H9 (cell line): ENCODE measurements around the gene MINAR1. TPM values are rescaled to one million over a fixed set of nuclear protein-coding genes. Genes with fewer than 3 reads are reported as not detected.

Source experiments
- DNase-seq: peaks from one replicate; pipeline ENCODE4 v3.0.0-alpha.2; 2017
- H2AFZ ChIP-seq: one replicate; pipeline ENCODE4 v1.6.1; 2013; ENCODE audit warnings: mild to moderate bottlenecking, low read length, control low read depth, moderate library complexity
- H2AK5ac ChIP-seq: 2 replicates; pipeline ENCODE4 v1.6.1; 2013; ENCODE audit warnings: low read length, control low read depth, mixed read lengths; ENCODE audit not compliant: insufficient read length
- H2BK120ac ChIP-seq: one replicate; pipeline ENCODE4 v1.6.1; 2013; ENCODE audit warnings: low read depth, mild to moderate bottlenecking, low read length, control low read depth, inconsistent platforms; ENCODE audit not compliant: poor library complexity, severe bottlenecking
- H2BK12ac ChIP-seq: 2 replicates; pipeline ENCODE4 v1.6.1; 2013; ENCODE audit warnings: low read length, control low read depth, mixed read lengths, low read depth; ENCODE audit not compliant: insufficient read length
- H2BK15ac ChIP-seq: 2 replicates; pipeline ENCODE4 v1.6.1; 2013; ENCODE audit warnings: low read depth, low read length, control low read depth
- H2BK20ac ChIP-seq: one replicate; pipeline ENCODE4 v1.6.1; 2013; ENCODE audit warnings: low read depth, mild to moderate bottlenecking, low read length, control low read depth, inconsistent platforms; ENCODE audit not compliant: poor library complexity, severe bottlenecking
- H2BK5ac ChIP-seq: 2 replicates; pipeline ENCODE4 v1.6.1; 2013; ENCODE audit warnings: low read length, control low read depth, mixed read lengths; ENCODE audit not compliant: insufficient read length
- H3K14ac ChIP-seq: 2 replicates; pipeline ENCODE4 v1.6.1; 2013; ENCODE audit warnings: low read length, control low read depth; ENCODE audit not compliant: insufficient read depth
- H3K18ac ChIP-seq: 2 replicates; pipeline ENCODE4 v1.6.1; 2013; ENCODE audit warnings: low read depth, mild to moderate bottlenecking, mixed read lengths, low read length, control low read depth; ENCODE audit not compliant: insufficient read length
- H3K23ac ChIP-seq: 2 replicates; pipeline ENCODE4 v1.6.1; 2013; ENCODE audit warnings: low read length, control low read depth, mixed read lengths, low read depth; ENCODE audit not compliant: insufficient read length
- H3K23me2 ChIP-seq: 2 replicates; pipeline ENCODE4 v1.6.1; 2013; ENCODE audit warnings: low read depth, mild to moderate bottlenecking, mixed read lengths, low read length, control low read depth; ENCODE audit not compliant: insufficient read length, poor library complexity, severe bottlenecking
- H3K27ac ChIP-seq: 2 replicates; pipeline ENCODE4 v1.5.1; 2013; ENCODE audit warnings: low read length, control low read depth, mixed read lengths, low read depth; ENCODE audit not compliant: insufficient read length
- H3K27me3 ChIP-seq: 2 replicates; pipeline ENCODE4 v1.6.1; 2013; ENCODE audit warnings: low read length, control low read depth, inconsistent platforms; ENCODE audit not compliant: insufficient read depth
- H3K4ac ChIP-seq: 2 replicates; pipeline ENCODE4 v1.6.1; 2013; ENCODE audit warnings: low read depth, mild to moderate bottlenecking, control low read depth, inconsistent platforms, low read length, moderate library complexity
- H3K4me1 ChIP-seq: 2 replicates; pipeline ENCODE4 v1.6.1; 2013; ENCODE audit warnings: low read length, control low read depth, inconsistent platforms; ENCODE audit not compliant: insufficient read depth
- H3K4me2 ChIP-seq: 2 replicates; pipeline ENCODE4 v1.6.1; 2013; ENCODE audit warnings: low read length, control low read depth, mixed read lengths; ENCODE audit not compliant: insufficient read length, insufficient read depth
- H3K56ac ChIP-seq: 2 replicates; pipeline ENCODE4 v1.6.1; 2013; ENCODE audit warnings: low read depth, mild to moderate bottlenecking, mixed read lengths, low read length, control low read depth; ENCODE audit not compliant: insufficient read length
- H3K79me1 ChIP-seq: 2 replicates; pipeline ENCODE4 v1.6.1; 2013; ENCODE audit warnings: low read depth, mild to moderate bottlenecking, moderate library complexity, low read length, control low read depth, inconsistent platforms; ENCODE audit not compliant: insufficient read depth, poor library complexity, severe bottlenecking
- H3K79me2 ChIP-seq: 2 replicates; pipeline ENCODE4 v1.6.1; 2013; ENCODE audit warnings: low read length, control low read depth, inconsistent platforms; ENCODE audit not compliant: insufficient read depth
- H3K9ac ChIP-seq: 2 replicates; pipeline ENCODE4 v1.6.1; 2013; ENCODE audit warnings: low read length, control low read depth, mixed read lengths; ENCODE audit not compliant: insufficient read length; ENCODE audit errors: extremely low read depth
- H3K9me3 ChIP-seq: one replicate; pipeline ENCODE4 v1.6.1; 2013; ENCODE audit warnings: low read depth, low read length, inconsistent platforms; ENCODE audit not compliant: control insufficient read depth
- H3T11ph ChIP-seq: one replicate; pipeline ENCODE4 v1.6.1; 2013; ENCODE audit warnings: mild to moderate bottlenecking, low read length, control low read depth, inconsistent platforms
- H4K20me1 ChIP-seq: one replicate; pipeline ENCODE4 v1.6.1; 2013; ENCODE audit not compliant: control insufficient read depth, insufficient read length, insufficient read depth
- H4K5ac ChIP-seq: 2 replicates; pipeline ENCODE4 v1.6.1; 2013; ENCODE audit warnings: low read depth, mild to moderate bottlenecking, mixed read lengths, low read length, control low read depth; ENCODE audit not compliant: insufficient read length
- H4K8ac ChIP-seq: replicated peaks from 2 replicates; pipeline ENCODE4 v1.6.1; 2013; ENCODE audit warnings: low read length, control low read depth, mixed read lengths, low read depth; ENCODE audit not compliant: insufficient read length
- H4K91ac ChIP-seq: 2 replicates; pipeline ENCODE4 v1.6.1; 2013; ENCODE audit warnings: low read depth, mild to moderate bottlenecking, moderate library complexity, mixed read lengths, low read length, control low read depth; ENCODE audit not compliant: insufficient read length
- H3K27ac Mint-ChIP-seq, 3 experiments: 2 replicates in 2 of 3; 3 replicates in 1 of 3; pipeline ENCODE4 v1.8.0; 2020 to 2021; ENCODE audit warnings: mixed read lengths in 3 of 3, mild to moderate bottlenecking in 1 of 3, moderate library complexity in 1 of 3
- H3K27me3 Mint-ChIP-seq: 2 replicates; pipeline ENCODE4 v1.8.0; 2021; ENCODE audit warnings: low read depth, mild to moderate bottlenecking, moderate library complexity, mixed read lengths
- H3K36me3 Mint-ChIP-seq, 3 experiments: 2 replicates in 2 of 3; 3 replicates in 1 of 3; pipeline ENCODE4 v1.8.0; 2020 to 2021; ENCODE audit warnings: low read depth in 3 of 3, mixed read lengths in 3 of 3; ENCODE audit not compliant: insufficient read depth in 1 of 3
- H3K4me1 Mint-ChIP-seq, 2 experiments: 2 replicates each; pipeline ENCODE4 v1.8.0; 2020; ENCODE audit warnings: mixed read lengths in 2 of 2
- H3K4me3 Mint-ChIP-seq, 2 experiments: 2 replicates in 1 of 2; 3 replicates in 1 of 2; pipeline ENCODE4 v1.8.0; 2020 to 2021; ENCODE audit warnings: mild to moderate bottlenecking in 2 of 2, mixed read lengths in 2 of 2, moderate library complexity in 1 of 2
- H3K9me3 Mint-ChIP-seq, 2 experiments: 2 replicates in 1 of 2; 3 replicates in 1 of 2; pipeline ENCODE4 v1.8.0; 2020; ENCODE audit warnings: mild to moderate bottlenecking in 2 of 2, mixed read lengths in 2 of 2, moderate library complexity in 1 of 2
- WGBS: extraction: QIAGEN DNeasy Blood & Tissue Kit; methylation state at CpG from one replicate; pipeline ENCODE4 v1.1.7; 2013; ENCODE audit warnings: missing lambda C conversion rate, low lambda C conversion rate, mixed read lengths; ENCODE audit not compliant: insufficient read length; ENCODE audit errors: extremely low coverage; 5-methylcytosine and 5-hydroxymethylcytosine counted together
- total RNA-seq: library from RNA; stranded (reverse); gene quantifications from 2 replicates; pipeline ENCODE4 v1.2.1, GENCODE V29; 2021
- TF ChIP-seq, protein P1 (sequence below): fragments of 200-600 bp; sonication (generic); conservative IDR thresholded peaks from 3 replicates; pipeline ENCODE4 v1.8.0; 2021; ENCODE audit warnings: antibody characterized with exemption, mild to moderate bottlenecking

The MINAR1 gene
- total RNA-seq, 1 experiment from 2014 or later: 0.74 TPM

DNA sequence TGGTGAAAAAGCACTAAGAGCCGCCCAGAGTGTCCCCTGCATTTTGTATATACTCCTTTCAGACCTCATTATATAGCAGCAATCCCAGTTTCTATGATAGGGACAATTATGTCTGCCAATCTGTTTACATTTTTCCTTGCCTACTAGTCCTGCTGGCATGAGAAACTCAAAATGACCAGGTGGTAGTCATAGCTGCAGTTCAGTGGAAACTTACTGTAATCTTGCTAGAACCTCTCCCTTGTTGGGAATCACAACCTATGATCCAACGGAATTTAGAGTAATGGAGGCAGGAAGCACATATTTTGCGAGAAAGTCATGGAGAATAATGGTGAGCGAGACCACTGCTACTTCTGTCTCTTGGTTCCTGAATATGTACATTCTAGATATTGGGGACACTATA lies 28.6 kb upstream of the MINAR1 start:
- Histone ChIP-seq H3T11ph (no peak overlapping the region), H2BK20ac (no peak overlapping the region), H3K27ac (no peak overlapping the region), H3K18ac (no peak overlapping the region), H2BK5ac (no peak overlapping the region), H2BK15ac (no peak overlapping the region), H3K9me3 (no peaks in the 10 kb centered on the region), H3K4me2 (no peak overlapping the region), H3K4me1 (peaks cover 4% of the 10 kb centered on the region), H3K56ac (no peak overlapping the region), H3K23me2 (no peaks in the 10 kb centered on the region), H4K91ac (no peak overlapping the region), H2BK12ac (no peak overlapping the region), H2AFZ (no peak overlapping the region), H3K79me2 (no peaks in the 10 kb centered on the region), H3K27me3 (no peaks in the 10 kb centered on the region), H4K5ac (no peak overlapping the region), H4K20me1 (no peaks in the 10 kb centered on the region), H4K8ac (no peak overlapping the region), H2BK120ac (no peak overlapping the region), H3K79me1 (no peaks in the 10 kb centered on the region), H3K9ac (no peak overlapping the region), H3K4ac (no peak overlapping the region), H3K23ac (no peak overlapping the region), H2AK5ac (no peak overlapping the region), H3K14ac (no peak overlapping the region)
- no peaks in the 10 kb centered on the region for H3K27me3 Mint-ChIP-seq
- H3K9me3 Mint-ChIP-seq: no peaks in the 10 kb centered on the region
- no CpG with 5 or more reads among the region's 4 CpGs for WGBS
- H3K27ac Mint-ChIP-seq: no peak overlapping the region
- no peak for DNase-seq
- peaks cover 8 to 15% of the 10 kb centered on the region in 2 experiments for H3K4me1 Mint-ChIP-seq
- H3K4me3 Mint-ChIP-seq: no peak overlapping the region
- TF ChIP-seq, protein P1, sequence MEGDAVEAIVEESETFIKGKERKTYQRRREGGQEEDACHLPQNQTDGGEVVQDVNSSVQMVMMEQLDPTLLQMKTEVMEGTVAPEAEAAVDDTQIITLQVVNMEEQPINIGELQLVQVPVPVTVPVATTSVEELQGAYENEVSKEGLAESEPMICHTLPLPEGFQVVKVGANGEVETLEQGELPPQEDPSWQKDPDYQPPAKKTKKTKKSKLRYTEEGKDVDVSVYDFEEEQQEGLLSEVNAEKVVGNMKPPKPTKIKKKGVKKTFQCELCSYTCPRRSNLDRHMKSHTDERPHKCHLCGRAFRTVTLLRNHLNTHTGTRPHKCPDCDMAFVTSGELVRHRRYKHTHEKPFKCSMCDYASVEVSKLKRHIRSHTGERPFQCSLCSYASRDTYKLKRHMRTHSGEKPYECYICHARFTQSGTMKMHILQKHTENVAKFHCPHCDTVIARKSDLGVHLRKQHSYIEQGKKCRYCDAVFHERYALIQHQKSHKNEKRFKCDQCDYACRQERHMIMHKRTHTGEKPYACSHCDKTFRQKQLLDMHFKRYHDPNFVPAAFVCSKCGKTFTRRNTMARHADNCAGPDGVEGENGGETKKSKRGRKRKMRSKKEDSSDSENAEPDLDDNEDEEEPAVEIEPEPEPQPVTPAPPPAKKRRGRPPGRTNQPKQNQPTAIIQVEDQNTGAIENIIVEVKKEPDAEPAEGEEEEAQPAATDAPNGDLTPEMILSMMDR: no peak
- no peaks in the 10 kb centered on the region; a peak in 1 of 7 replicates for H3K36me3 Mint-ChIP-seq
